HEK293T (cell line): ENCODE results near the gene ITGB1.

Source experiments
- BHLHE40 ChIP-seq: fragments of 450-650 bp; IDR thresholded peaks from 2 replicates; pipeline ENCODE4 v1.6.1; 2016; ENCODE audit warnings: mild to moderate bottlenecking, moderate library complexity, borderline replicate concordance
- CTBP1 ChIP-seq: fragments of 450-650 bp; IDR thresholded peaks from 2 replicates; pipeline ENCODE4 v1.6.1; 2016; ENCODE audit warnings: borderline replicate concordance
- FOXK2 ChIP-seq: fragments of 450-650 bp; IDR thresholded peaks from 2 replicates; pipeline ENCODE4 v1.6.1; 2016; ENCODE audit warnings: mild to moderate bottlenecking
- NFRKB ChIP-seq: fragments of 450-650 bp; IDR thresholded peaks from 2 replicates; pipeline ENCODE4 v1.6.1; 2016; ENCODE audit warnings: mild to moderate bottlenecking, moderate library complexity

DNA sequence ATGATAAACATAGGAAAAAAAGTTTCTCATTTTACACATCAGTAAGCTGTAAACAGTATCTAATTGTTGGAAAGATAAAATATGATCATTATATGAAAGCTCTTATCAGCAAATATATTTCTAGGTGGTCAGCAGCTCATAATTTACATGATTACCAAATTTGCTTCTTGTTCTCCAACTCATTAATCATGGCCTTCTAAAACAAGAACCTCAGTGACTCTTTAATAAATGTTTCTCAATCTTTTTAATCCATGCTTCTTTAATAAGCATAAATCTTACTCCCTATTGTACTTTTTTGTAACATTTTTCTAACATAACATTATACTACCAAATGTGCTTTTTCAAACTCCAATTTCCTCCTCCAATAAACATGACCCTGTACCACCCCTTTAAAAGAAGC, 5.9 kb downstream of the ITGB1 start:
- TF ChIP-seq NFRKB = no peak
- TF ChIP-seq CTBP1 = no peak
- no peak for TF ChIP-seq FOXK2
- no peak for TF ChIP-seq BHLHE40
